Loucy (cell line): ENCODE results near the gene GNG8.

Source experiments
- H2AFZ ChIP-seq: fragments of 200-600 bp; sonication (generic); 2 replicates; pipeline ENCODE4 v1.6.0; 2016; ENCODE audit warnings: antibody characterized with exemption, mild to moderate bottlenecking, low read length, moderate library complexity
- H3F3A ChIP-seq: fragments of 200-600 bp; 2 replicates; pipeline ENCODE4 v1.6.0; 2016; ENCODE audit warnings: antibody characterized with exemption, low read depth, mild to moderate bottlenecking
- H3K27me3 ChIP-seq: fragments of 200-600 bp; sonication (generic); 2 replicates; pipeline ENCODE4 v1.6.1; 2014; ENCODE audit warnings: low read length, mild to moderate bottlenecking; ENCODE audit not compliant: insufficient read depth, poor library complexity, severe bottlenecking
- H3K36me3 ChIP-seq: fragments of 200-600 bp; sonication (generic); 2 replicates; pipeline ENCODE4 v1.6.1; 2016; ENCODE audit warnings: low read length; ENCODE audit not compliant: insufficient read depth
- H3K4me1 ChIP-seq: fragments of 200-600 bp; sonication (generic); 2 replicates; pipeline ENCODE4 v1.5.1; 2014; ENCODE audit warnings: low read length, mild to moderate bottlenecking; ENCODE audit not compliant: insufficient read depth, poor library complexity, severe bottlenecking
- H3K4me2 ChIP-seq: fragments of 200-600 bp; sonication (generic); 2 replicates; pipeline ENCODE4 v1.6.0; 2014; ENCODE audit warnings: antibody characterized with exemption, low read length, low read depth, mild to moderate bottlenecking; ENCODE audit not compliant: poor library complexity, severe bottlenecking
- H3K4me3 ChIP-seq: fragments of 200-600 bp; sonication (generic); 2 replicates; pipeline ENCODE4 v1.5.1; 2014; ENCODE audit warnings: low read length, mild to moderate bottlenecking, mixed read lengths; ENCODE audit not compliant: poor library complexity, severe bottlenecking
- H3K79me2 ChIP-seq: fragments of 200-600 bp; sonication (generic); 2 replicates; pipeline ENCODE4 v1.6.1; 2014; ENCODE audit warnings: low read length; ENCODE audit not compliant: insufficient read depth
- H3K9ac ChIP-seq: fragments of 200-600 bp; sonication (generic); 2 replicates; pipeline ENCODE4 v1.6.0; 2014; ENCODE audit warnings: mild to moderate bottlenecking, low read depth, low read length, moderate library complexity; ENCODE audit not compliant: poor library complexity, severe bottlenecking
- H3K9me2 ChIP-seq: fragments of 200-600 bp; sonication (generic); replicated peaks from 2 replicates; pipeline ENCODE4 v1.6.1; 2016; ENCODE audit warnings: low read depth, low read length, mixed read lengths
- H3K9me3 ChIP-seq: fragments of 200-600 bp; sonication (generic); 2 replicates; pipeline ENCODE4 v1.6.1; 2014; ENCODE audit warnings: mild to moderate bottlenecking, antibody characterized with exemption, low read length, low read depth; ENCODE audit not compliant: insufficient read depth
- H4K20me1 ChIP-seq: fragments of 200-600 bp; sonication (generic); 2 replicates; pipeline ENCODE4 v1.6.0; 2014; ENCODE audit warnings: antibody characterized with exemption, low read length, mild to moderate bottlenecking; ENCODE audit not compliant: insufficient read depth, poor library complexity, severe bottlenecking
- EZH2phosphoT487 ChIP-seq: fragments of 200-600 bp; IDR thresholded peaks from 2 replicates; pipeline ENCODE4 v1.6.1; 2018; ENCODE audit warnings: antibody characterized with exemption, mild to moderate bottlenecking, moderate library complexity, borderline replicate concordance
- TF ChIP-seq, protein P1 (sequence below): fragments of 200-600 bp; sonication (generic); conservative IDR thresholded peaks from 2 replicates; pipeline ENCODE4 v1.5.1; 2014; ENCODE audit warnings: mild to moderate bottlenecking, antibody characterized with exemption, low read length

The GNG8 gene

GRCh38 chr19:46618670-46619231, 17.3 kb downstream of the GNG8 start:
- Histone ChIP-seq H4K20me1 (no peaks in the 10 kb centered on the region), H3K36me3 (no peaks in the 10 kb centered on the region), H3K79me2 (no peaks in the 10 kb centered on the region), H2AFZ (no peak overlapping the region), H3K27me3 (no peaks in the 10 kb centered on the region), H3K4me3 (no peak overlapping the region), H3K9me3 (no peaks in the 10 kb centered on the region), H3K9ac (no peak overlapping the region), H3F3A (no peaks in the 10 kb centered on the region), H3K4me2 (no peak overlapping the region), H3K4me1 (peaks cover 4% of the 10 kb centered on the region), H3K9me2 (no peaks in the 10 kb centered on the region)
- TF ChIP-seq, protein P1, sequence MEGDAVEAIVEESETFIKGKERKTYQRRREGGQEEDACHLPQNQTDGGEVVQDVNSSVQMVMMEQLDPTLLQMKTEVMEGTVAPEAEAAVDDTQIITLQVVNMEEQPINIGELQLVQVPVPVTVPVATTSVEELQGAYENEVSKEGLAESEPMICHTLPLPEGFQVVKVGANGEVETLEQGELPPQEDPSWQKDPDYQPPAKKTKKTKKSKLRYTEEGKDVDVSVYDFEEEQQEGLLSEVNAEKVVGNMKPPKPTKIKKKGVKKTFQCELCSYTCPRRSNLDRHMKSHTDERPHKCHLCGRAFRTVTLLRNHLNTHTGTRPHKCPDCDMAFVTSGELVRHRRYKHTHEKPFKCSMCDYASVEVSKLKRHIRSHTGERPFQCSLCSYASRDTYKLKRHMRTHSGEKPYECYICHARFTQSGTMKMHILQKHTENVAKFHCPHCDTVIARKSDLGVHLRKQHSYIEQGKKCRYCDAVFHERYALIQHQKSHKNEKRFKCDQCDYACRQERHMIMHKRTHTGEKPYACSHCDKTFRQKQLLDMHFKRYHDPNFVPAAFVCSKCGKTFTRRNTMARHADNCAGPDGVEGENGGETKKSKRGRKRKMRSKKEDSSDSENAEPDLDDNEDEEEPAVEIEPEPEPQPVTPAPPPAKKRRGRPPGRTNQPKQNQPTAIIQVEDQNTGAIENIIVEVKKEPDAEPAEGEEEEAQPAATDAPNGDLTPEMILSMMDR = no peak
- TF ChIP-seq EZH2phosphoT487 = no peak

DNA sequence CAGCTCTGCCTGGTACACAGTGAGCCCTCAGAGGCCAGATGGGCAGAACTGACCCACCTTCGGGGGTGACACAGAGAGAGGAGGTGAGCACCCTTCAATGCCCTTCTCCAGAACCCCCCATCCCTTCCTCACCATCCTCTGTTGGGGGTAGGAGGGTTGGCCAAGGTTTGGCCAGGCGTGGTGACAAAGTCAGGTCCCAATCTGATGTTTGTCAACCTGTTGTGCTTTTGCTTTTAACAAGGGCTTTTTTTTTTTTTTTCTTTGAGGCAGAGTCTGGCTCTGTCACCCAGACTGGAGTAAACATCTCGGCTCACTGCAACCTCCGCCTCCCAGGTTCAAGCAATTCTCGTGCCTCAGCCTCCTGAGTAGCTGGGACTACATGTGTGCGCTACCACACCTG, 18.4 kb downstream of the GNG8 start:
- TF ChIP-seq EZH2phosphoT487 = no peak
- Histone ChIP-seq H3K9ac (no peak overlapping the region), H2AFZ (no peak overlapping the region), H3K36me3 (no peaks in the 10 kb centered on the region), H3K27me3 (no peaks in the 10 kb centered on the region), H3K4me2 (no peak overlapping the region), H3K79me2 (no peaks in the 10 kb centered on the region), H3K9me3 (no peaks in the 10 kb centered on the region), H3K9me2 (no peaks in the 10 kb centered on the region), H4K20me1 (no peaks in the 10 kb centered on the region), H3F3A (no peaks in the 10 kb centered on the region), H3K4me1 (peaks cover 5% of the 10 kb centered on the region), H3K4me3 (no peak overlapping the region)

GRCh38 chr19:46616631-46617322, 19.2 kb downstream of the GNG8 start:
- Histone ChIP-seq H4K20me1 (no peaks in the 10 kb centered on the region), H3K36me3 (no peaks in the 10 kb centered on the region), H3K4me3 (no peak overlapping the region), H3K9ac (no peak overlapping the region), H3K27me3 (no peaks in the 10 kb centered on the region), H3K9me2 (no peaks in the 10 kb centered on the region), H3F3A (no peaks in the 10 kb centered on the region), H3K4me1 (peaks cover 13% of the 10 kb centered on the region), H3K79me2 (no peaks in the 10 kb centered on the region), H3K4me2 (peak overlapping the region; percentile 7), H2AFZ (no peak overlapping the region), H3K9me3 (no peaks in the 10 kb centered on the region)
- TF ChIP-seq, protein P1 = peak; percentile 62
- no peak for TF ChIP-seq EZH2phosphoT487
